Measurements from ENCODE around the gene SMG7.

The SMG7 gene

GRCh38 chr1:183569141-183569540 lies 96.8 kb downstream of the SMG7 start:
- no peak overlapping the region for H3K4me3 ChIP-seq (ENCODE audit: low read depth, low read length)
- no peak for TF ChIP-seq MYC (IDR thresholded peaks at IDR 0.05; ENCODE audit: low read depth, low read length)
- no peak for DNase-seq (ENCODE audit: low read depth)

- TF ChIP-seq CTCF (IDR thresholded peaks at IDR 0.05; ENCODE audit: low read depth, low read length) (no peak), MAX (IDR thresholded peaks at IDR 0.05; ENCODE audit: low read depth, low read length) (no peak), POLR2A (IDR thresholded peaks at IDR 0.05; ENCODE audit: extremely low read depth, insufficient read length) (no peak), MYC (IDR thresholded peaks at IDR 0.05; ENCODE audit: low read depth, low read length) (no peak)
- no peak for DNase-seq (ENCODE audit: low read depth)
- H3K4me3 ChIP-seq (ENCODE audit: low read depth, low read length), result no peak overlapping the region
These were observed 97.5 kb downstream of the SMG7 start for GRCh38 chr1:183569801-183570200.

- no peak for TF ChIP-seq POLR2A (IDR thresholded peaks at IDR 0.05; ENCODE audit: extremely low read depth, insufficient read length)
- TF ChIP-seq MAX (IDR thresholded peaks at IDR 0.05; ENCODE audit: low read depth, low read length), result no peak
- TF ChIP-seq CTCF (IDR thresholded peaks at IDR 0.05; ENCODE audit: low read depth, low read length), result no peak
- no peak for TF ChIP-seq MYC (IDR thresholded peaks at IDR 0.05; ENCODE audit: low read depth, low read length)
- no peak for DNase-seq (ENCODE audit: low read depth)
- H3K4me3 ChIP-seq (ENCODE audit: low read depth, low read length), result no peak overlapping the region
These were observed 98.2 kb downstream of the SMG7 start for GRCh38 chr1:183570451-183570850.

- no peak overlapping the region for H3K4me3 ChIP-seq (ENCODE audit: low read depth, low read length)
- DNase-seq (ENCODE audit: low read depth), result no peak
- TF ChIP-seq MAX (IDR thresholded peaks at IDR 0.05; ENCODE audit: low read depth, low read length) (no peak), CTCF (IDR thresholded peaks at IDR 0.05; ENCODE audit: low read depth, low read length) (no peak), POLR2A (IDR thresholded peaks at IDR 0.05; ENCODE audit: extremely low read depth, insufficient read length) (no peak), MYC (IDR thresholded peaks at IDR 0.05; ENCODE audit: low read depth, low read length) (no peak)
These were observed 99.5 kb downstream of the SMG7 start for GRCh38 chr1:183571678-183572268.

GRCh38 chr1:183572721-183573120 lies 100.4 kb downstream of the SMG7 start:
- no peak overlapping the region for H3K4me3 ChIP-seq (ENCODE audit: low read depth, low read length)
- no peak for DNase-seq (ENCODE audit: low read depth)
- TF ChIP-seq MYC (IDR thresholded peaks at IDR 0.05; ENCODE audit: low read depth, low read length) (no peak), CTCF (IDR thresholded peaks at IDR 0.05; ENCODE audit: low read depth, low read length) (no peak), POLR2A (IDR thresholded peaks at IDR 0.05; ENCODE audit: extremely low read depth, insufficient read length) (no peak), MAX (IDR thresholded peaks at IDR 0.05; ENCODE audit: low read depth, low read length) (no peak)

- DNase-seq (ENCODE audit: low read depth), result no peak
- no peak overlapping the region for H3K4me3 ChIP-seq (ENCODE audit: low read depth, low read length)
- TF ChIP-seq MAX (IDR thresholded peaks at IDR 0.05; ENCODE audit: low read depth, low read length) (no peak), CTCF (IDR thresholded peaks at IDR 0.05; ENCODE audit: low read depth, low read length) (no peak), POLR2A (IDR thresholded peaks at IDR 0.05; ENCODE audit: extremely low read depth, insufficient read length) (no peak), MYC (IDR thresholded peaks at IDR 0.05; ENCODE audit: low read depth, low read length) (no peak)
These were observed 103.3 kb downstream of the SMG7 start for GRCh38 chr1:183575606-183576005.

All from NB4 (cell line).